ENCODE results near the gene CWC27.

CWC27 gene

GRCh38 chr5:64987768-64988167 lies 219.0 kb downstream of the CWC27 start:
- no peak for DNase-seq

GRCh38 chr5:65009207-65009606 lies 240.5 kb downstream of the CWC27 start:
- no peak for DNase-seq

- DNase-seq = no peak
Observed at GRCh38 chr5:65010841-65011240, 242.1 kb downstream of the CWC27 start.

- DNase-seq = no peak
Observed at GRCh38 chr5:65012301-65012892, 243.7 kb downstream of the CWC27 start.

- no peak for DNase-seq
Observed at GRCh38 chr5:65013166-65013565, 244.4 kb downstream of the CWC27 start.

- DNase-seq = no peak
Observed at GRCh38 chr5:65014769-65015168, 246.0 kb downstream of the CWC27 start.

- no peak for DNase-seq
Observed at GRCh38 chr5:65015767-65016166, 247.0 kb downstream of the CWC27 start.

- no peak for DNase-seq
Observed at GRCh38 chr5:65017636-65018035, 248.9 kb downstream of the CWC27 start.

- DNase-seq = no peak
Observed at GRCh38 chr5:65018763-65019162, 250.0 kb downstream of the CWC27 start.

- no peak for DNase-seq
Observed at GRCh38 chr5:65020492-65020891, 251.8 kb downstream of the CWC27 start.

- no peak for DNase-seq
Observed at GRCh38 chr5:65021527-65022226, 252.9 kb downstream of the CWC27 start.

GRCh38 chr5:65022932-65023331 lies 254.2 kb downstream of the CWC27 start:
- no peak for DNase-seq

GRCh38 chr5:65024681-65025080 lies 256.0 kb downstream of the CWC27 start:
- DNase-seq = no peak

- no peak for DNase-seq
Observed at GRCh38 chr5:65026816-65027548, 258.3 kb downstream of the CWC27 start.

GRCh38 chr5:65029178-65029577 lies 260.4 kb downstream of the CWC27 start:
- no peak for DNase-seq

- no peak for DNase-seq
Observed at GRCh38 chr5:65030056-65030455, 261.3 kb downstream of the CWC27 start.

GRCh38 chr5:65032250-65032649 lies 263.5 kb downstream of the CWC27 start:
- no peak for DNase-seq

- DNase-seq = no peak
Observed at GRCh38 chr5:65034029-65034812, 265.5 kb downstream of the CWC27 start.

GRCh38 chr5:65034813-65035209 lies 266.1 kb downstream of the CWC27 start:
- no peak for DNase-seq

- peak; percentile 63 for DNase-seq
Observed at GRCh38 chr5:65035211-65036206, 266.8 kb downstream of the CWC27 start.

GRCh38 chr5:65037831-65038815 lies 269.4 kb downstream of the CWC27 start:
- DNase-seq = no peak
